CD14-positive monocyte (primary cell): Measurements from ENCODE around the gene ZNF284. TPM values are rescaled to one million over a fixed set of nuclear protein-coding genes. Genes with fewer than 3 reads are reported as not detected.

Source experiments
- DNase-seq, 3 donors: peaks; one replicate each; pipeline ENCODE4 v3.0.0-alpha.2; 2011 to 2022
- H2AFZ ChIP-seq: 2 replicates; pipeline ENCODE4 v1.6.0; 2012; ENCODE audit warnings: mild to moderate bottlenecking, low read depth, low read length, inconsistent platforms; ENCODE audit not compliant: insufficient read depth, poor library complexity, severe bottlenecking
- H3K27ac ChIP-seq, 2 donors: 1 replicate in 1 of 2; 2 replicates in 1 of 2; pipeline ENCODE4 v1.5.1; 2012 to 2013; ENCODE audit warnings: low read length in 2 of 2, control low read depth in 1 of 2, inconsistent platforms in 1 of 2, low read depth in 1 of 2, mild to moderate bottlenecking in 1 of 2
- H3K27me3 ChIP-seq, 2 donors: one replicate each; pipeline versions ENCODE4 v1.6.0 to v1.6.1; 2011 to 2013; ENCODE audit warnings: low read length in 2 of 2; ENCODE audit not compliant: control insufficient read depth in 2 of 2, insufficient read depth in 2 of 2
- H3K36me3 ChIP-seq, 2 donors: replicated peaks in 1 of 2; 1 replicate in 1 of 2; 2 replicates in 1 of 2; pipeline versions ENCODE4 v1.5.1 to v1.6.1; 2012 to 2013; ENCODE audit warnings: low read length in 2 of 2, control low read depth in 1 of 2, inconsistent platforms in 1 of 2, mild to moderate bottlenecking in 1 of 2; ENCODE audit not compliant: insufficient read depth in 2 of 2, control insufficient read depth in 1 of 2
- H3K4me1 ChIP-seq, 2 donors: 1 replicate in 1 of 2; 2 replicates in 1 of 2; pipeline versions ENCODE4 v1.5.1 to v1.6.1; 2012 to 2013; ENCODE audit warnings: low read length in 2 of 2, control low read depth in 1 of 2, inconsistent platforms in 1 of 2, mild to moderate bottlenecking in 1 of 2, moderate library complexity in 1 of 2; ENCODE audit not compliant: insufficient read depth in 2 of 2, control insufficient read depth in 1 of 2
- H3K4me2 ChIP-seq: replicated peaks from 2 replicates; pipeline ENCODE3; 2012; ENCODE audit warnings: low read length, moderate library complexity, mild to moderate bottlenecking; ENCODE audit not compliant: poor library complexity, severe bottlenecking; ENCODE audit errors: extremely low read depth
- H3K4me3 ChIP-seq, 3 experiments: fragments of 200-600 bp in 1 of 3; sonication (generic) in 1 of 3; replicated peaks in 1 of 3; 1 replicate in 2 of 3; 2 replicates in 1 of 3; pipeline ENCODE4 v1.5.1; 2011 to 2013; ENCODE audit warnings: low read length in 3 of 3, mild to moderate bottlenecking in 3 of 3, control low read depth in 2 of 3, low read depth in 2 of 3, inconsistent platforms in 1 of 3, moderate library complexity in 1 of 3
- H3K79me2 ChIP-seq: 2 replicates; pipeline ENCODE4 v1.6.0; 2012; ENCODE audit warnings: mild to moderate bottlenecking, control low read depth, inconsistent platforms, low read length, moderate library complexity; ENCODE audit not compliant: insufficient read depth
- H3K9ac ChIP-seq: 2 replicates; pipeline ENCODE4 v1.6.0; 2017; ENCODE audit warnings: low read length, mild to moderate bottlenecking; ENCODE audit not compliant: insufficient read depth, poor library complexity, severe bottlenecking
- H3K9me3 ChIP-seq, 2 donors: replicated peaks in 1 of 2; 1 replicate in 1 of 2; 2 replicates in 1 of 2; pipeline versions ENCODE4 v1.5.1 to v1.6.1; 2012 to 2013; ENCODE audit warnings: low read length in 2 of 2, control low read depth in 1 of 2; ENCODE audit not compliant: control insufficient read depth in 1 of 2, insufficient read depth in 1 of 2
- H4K20me1 ChIP-seq: 2 replicates; pipeline ENCODE4 v1.6.0; 2012; ENCODE audit warnings: mild to moderate bottlenecking, low read length, control low read depth, moderate library complexity; ENCODE audit not compliant: insufficient read depth
- H3K27ac Mint-ChIP-seq, 7 donors: one replicate each; pipeline ENCODE4 v1.8.0; 2020; ENCODE audit warnings: mild to moderate bottlenecking in 7 of 7, mixed read lengths in 7 of 7, moderate library complexity in 6 of 7, inconsistent platforms in 2 of 7
- H3K27me3 Mint-ChIP-seq, 3 donors: one replicate each; pipeline ENCODE4 v1.8.0; 2021 to 2022; ENCODE audit warnings: low read depth in 3 of 3, mild to moderate bottlenecking in 3 of 3, mixed read lengths in 3 of 3, moderate library complexity in 3 of 3, inconsistent platforms in 1 of 3
- H3K36me3 Mint-ChIP-seq, 2 donors: one replicate each; pipeline ENCODE4 v1.8.0; 2020; ENCODE audit warnings: mixed read lengths in 2 of 2, inconsistent platforms in 1 of 2, mild to moderate bottlenecking in 1 of 2
- H3K4me1 Mint-ChIP-seq: one replicate; pipeline ENCODE4 v1.8.0; 2020; ENCODE audit warnings: mild to moderate bottlenecking, mixed read lengths
- H3K4me3 Mint-ChIP-seq, 2 donors: one replicate each; pipeline ENCODE4 v1.8.0; 2020; ENCODE audit warnings: mild to moderate bottlenecking in 2 of 2, mixed read lengths in 2 of 2, moderate library complexity in 1 of 2
- H3K9me3 Mint-ChIP-seq, 7 donors: one replicate each; pipeline ENCODE4 v1.8.0; 2020 to 2022; ENCODE audit warnings: mixed read lengths in 7 of 7, mild to moderate bottlenecking in 6 of 7, moderate library complexity in 6 of 7, inconsistent platforms in 2 of 7
- WGBS: methylation state at CpG from one replicate; pipeline ENCODE4 v1.1.5; 2013; ENCODE audit warnings: missing lambda C conversion rate; ENCODE audit not compliant: insufficient coverage; 5-methylcytosine and 5-hydroxymethylcytosine counted together
- intact Hi-C, 2 donors: fragments of 100-400 bp; cut with micrococcal nuclease; formaldehyde crosslinking; loops; one replicate each; pipeline versions ENCODE4 v1.15.0 to v1.15.1; 2023
- polyA plus RNA-seq, 3 donors: library from polyadenylated mRNA; depleted of rRNA in 1 of 3; unstranded in 2 of 3; stranded (reverse) in 1 of 3; fragments of 300-500 nt in 2 of 3; fragments of >200 nt in 1 of 3; fragmentation: Illumina TruSeq in 2 of 3; gene quantifications; 1 replicate in 2 of 3; 2 replicates in 1 of 3; pipeline ENCODE4 v1.2.3, GENCODE V29; 2012 to 2021
- TF ChIP-seq, protein P1 (sequence below): fragments of 200-600 bp; IDR thresholded peaks from one replicate; pipeline ENCODE4 v1.8.0; 2022; ENCODE audit warnings: antibody characterized with exemption, mild to moderate bottlenecking

The ZNF284 gene
- polyA plus RNA-seq, 3 donors = 0.04 to 1.3 (median 0.13) TPM

DNA sequence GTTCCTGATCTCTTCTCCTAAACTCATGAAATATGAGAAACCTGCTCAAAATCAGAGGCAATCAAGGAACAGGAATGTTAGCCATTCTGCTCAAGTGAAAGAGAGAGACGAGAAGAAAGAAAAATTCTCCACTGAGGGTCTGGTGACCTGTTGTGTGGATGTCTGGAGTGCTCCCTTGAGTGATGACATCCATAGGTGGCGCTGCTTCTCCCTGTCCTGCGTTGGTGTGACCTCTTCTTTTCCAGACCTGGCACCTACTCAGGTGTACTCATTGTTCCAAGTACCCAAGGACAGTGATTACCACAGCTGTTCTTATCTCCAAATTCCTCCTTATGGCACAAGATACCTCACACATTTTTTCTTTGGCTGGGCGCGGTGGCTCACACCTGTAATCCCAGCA is 16.1 kb upstream of the ZNF284 start:
- no peak overlapping the region for H3K4me3 ChIP-seq
- Mint-ChIP-seq H3K4me3 (no peak overlapping the region), H3K36me3 (peaks cover 42 to 58% of the 10 kb centered on the region in 2 donors), H3K27ac (no peak overlapping the region), H3K9me3 (peaks cover 50 to 72% (median 54%) of the 10 kb centered on the region in 7 donors), H3K4me1 (peaks cover 20% of the 10 kb centered on the region), H3K27me3 (peaks cover 0 to 5% (median 0%) of the 10 kb centered on the region in 3 donors)
- DNase-seq = no peak
- peaks cover 13 to 15% of the 10 kb centered on the region in 2 donors for H3K4me1 ChIP-seq
- no peak overlapping the region for H3K27ac ChIP-seq
- no peak overlapping the region for H2AFZ ChIP-seq
- no peak overlapping the region for H3K9ac ChIP-seq
- peaks cover 54 to 59% of the 10 kb centered on the region in 2 donors for H3K9me3 ChIP-seq
- H3K27me3 ChIP-seq = no peaks in the 10 kb centered on the region
- H3K4me2 ChIP-seq = no peak overlapping the region
- no peaks in the 10 kb centered on the region for H4K20me1 ChIP-seq
- H3K36me3 ChIP-seq = peaks cover 25 to 59% of the 10 kb centered on the region in 2 donors
- H3K79me2 ChIP-seq = no peaks in the 10 kb centered on the region
- intact Hi-C loops = no loop called here
- TF ChIP-seq, protein P1, sequence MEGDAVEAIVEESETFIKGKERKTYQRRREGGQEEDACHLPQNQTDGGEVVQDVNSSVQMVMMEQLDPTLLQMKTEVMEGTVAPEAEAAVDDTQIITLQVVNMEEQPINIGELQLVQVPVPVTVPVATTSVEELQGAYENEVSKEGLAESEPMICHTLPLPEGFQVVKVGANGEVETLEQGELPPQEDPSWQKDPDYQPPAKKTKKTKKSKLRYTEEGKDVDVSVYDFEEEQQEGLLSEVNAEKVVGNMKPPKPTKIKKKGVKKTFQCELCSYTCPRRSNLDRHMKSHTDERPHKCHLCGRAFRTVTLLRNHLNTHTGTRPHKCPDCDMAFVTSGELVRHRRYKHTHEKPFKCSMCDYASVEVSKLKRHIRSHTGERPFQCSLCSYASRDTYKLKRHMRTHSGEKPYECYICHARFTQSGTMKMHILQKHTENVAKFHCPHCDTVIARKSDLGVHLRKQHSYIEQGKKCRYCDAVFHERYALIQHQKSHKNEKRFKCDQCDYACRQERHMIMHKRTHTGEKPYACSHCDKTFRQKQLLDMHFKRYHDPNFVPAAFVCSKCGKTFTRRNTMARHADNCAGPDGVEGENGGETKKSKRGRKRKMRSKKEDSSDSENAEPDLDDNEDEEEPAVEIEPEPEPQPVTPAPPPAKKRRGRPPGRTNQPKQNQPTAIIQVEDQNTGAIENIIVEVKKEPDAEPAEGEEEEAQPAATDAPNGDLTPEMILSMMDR = no peak
- WGBS = 100% methylated on average over 3 of the region's 5 CpGs

DNA sequence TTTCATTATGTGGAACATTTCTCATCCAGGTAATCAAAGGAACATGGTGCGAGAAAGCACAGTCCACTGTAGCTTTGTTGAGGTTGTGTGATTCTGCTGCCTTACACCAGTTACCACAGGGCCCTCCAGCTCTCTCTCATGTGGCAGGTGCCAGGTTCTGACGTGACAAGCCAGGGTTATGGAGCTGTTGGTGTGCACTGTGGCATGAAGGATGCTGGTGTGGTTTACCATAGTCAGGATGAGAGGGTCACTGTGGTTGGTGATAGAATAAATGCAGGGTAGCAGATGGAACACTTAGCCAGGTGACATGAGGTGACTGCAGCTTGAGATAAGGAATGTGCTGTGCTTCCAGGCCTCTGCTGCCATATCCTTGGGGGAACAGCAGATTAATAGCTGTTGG is 12.7 kb upstream of the ZNF284 start:
- H3K9me3 Mint-ChIP-seq = peaks cover 46 to 79% (median 59%) of the 10 kb centered on the region in 7 donors
- H3K36me3 ChIP-seq = peaks cover 42 to 92% of the 10 kb centered on the region in 2 donors

More for the DNA sequence above, 12.7 kb upstream of the ZNF284 start:
- Histone ChIP-seq H3K4me1 (no peaks in the 10 kb centered on the region), H3K27ac (no peak overlapping the region), H3K9ac (no peak overlapping the region), H3K9me3 (peaks cover 54 to 87% of the 10 kb centered on the region in 2 donors), H3K4me2 (no peak overlapping the region), H3K79me2 (no peaks in the 10 kb centered on the region), H3K27me3 (no peaks in the 10 kb centered on the region), H3K4me3 (no peak overlapping the region), H2AFZ (no peak overlapping the region), H4K20me1 (no peaks in the 10 kb centered on the region)
- H3K4me1 Mint-ChIP-seq = no peaks in the 10 kb centered on the region
- H3K27ac Mint-ChIP-seq = no peak overlapping the region
- H3K4me3 Mint-ChIP-seq = no peak overlapping the region
- no peaks in the 10 kb centered on the region for H3K27me3 Mint-ChIP-seq
- TF ChIP-seq, protein P1 = no peak
- H3K36me3 Mint-ChIP-seq = peaks cover 72 to 85% of the 10 kb centered on the region in 2 donors
- intact Hi-C loops = no loop called here
- no peak for DNase-seq
- 100% methylated on average over 1 of the region's 2 CpGs for WGBS
